ENCODE data around the gene CD47. TPM values are rescaled to one million over a fixed set of nuclear protein-coding genes. Genes with fewer than 3 reads are reported as not detected.

The CD47 gene
- total and polyA plus RNA-seq, 12 donors: 17.9 to 76.3 (median 47.6) TPM

DNA sequence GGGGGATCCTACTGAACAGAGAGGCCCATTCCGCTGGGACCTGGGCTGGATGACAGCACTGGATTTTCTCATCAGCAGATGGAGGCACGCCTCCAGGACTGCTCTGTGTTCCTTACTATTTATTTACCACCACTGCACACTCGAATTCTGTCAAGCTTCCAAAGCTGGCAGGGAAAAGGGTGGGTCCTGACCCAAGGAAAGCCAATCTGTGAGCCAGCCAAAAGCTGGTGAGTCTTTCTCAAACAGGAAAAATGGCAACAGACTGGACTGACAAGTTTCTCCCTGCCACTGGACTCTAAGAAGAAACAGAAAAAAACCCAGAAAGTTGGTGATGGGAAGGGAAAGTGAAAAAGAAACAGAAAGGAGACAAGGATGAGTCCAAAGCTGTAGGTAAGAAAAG is 37.8 kb downstream of the CD47 start:
- no peak for DNase-seq
- Histone ChIP-seq H3K36me3 (peaks cover 0 to 95% (median 11%) of the 10 kb centered on the region in 9 donors), H3K27ac (no peak overlapping the region), H3K4me3 (no peak overlapping the region), H3K27me3 (no peaks in the 10 kb centered on the region), H3K4me1 (peaks cover 0 to 12% (median 0%) of the 10 kb centered on the region in 9 donors), H3K9me3 (no peaks in the 10 kb centered on the region)
- peak in 5 of 8 donors; percentile 35 to 58 (median 56) for ATAC-seq
- 62 to 66% methylated on average over 3 of the region's 3 CpGs for WGBS, 2 donors
- TF ChIP-seq, protein P1, sequence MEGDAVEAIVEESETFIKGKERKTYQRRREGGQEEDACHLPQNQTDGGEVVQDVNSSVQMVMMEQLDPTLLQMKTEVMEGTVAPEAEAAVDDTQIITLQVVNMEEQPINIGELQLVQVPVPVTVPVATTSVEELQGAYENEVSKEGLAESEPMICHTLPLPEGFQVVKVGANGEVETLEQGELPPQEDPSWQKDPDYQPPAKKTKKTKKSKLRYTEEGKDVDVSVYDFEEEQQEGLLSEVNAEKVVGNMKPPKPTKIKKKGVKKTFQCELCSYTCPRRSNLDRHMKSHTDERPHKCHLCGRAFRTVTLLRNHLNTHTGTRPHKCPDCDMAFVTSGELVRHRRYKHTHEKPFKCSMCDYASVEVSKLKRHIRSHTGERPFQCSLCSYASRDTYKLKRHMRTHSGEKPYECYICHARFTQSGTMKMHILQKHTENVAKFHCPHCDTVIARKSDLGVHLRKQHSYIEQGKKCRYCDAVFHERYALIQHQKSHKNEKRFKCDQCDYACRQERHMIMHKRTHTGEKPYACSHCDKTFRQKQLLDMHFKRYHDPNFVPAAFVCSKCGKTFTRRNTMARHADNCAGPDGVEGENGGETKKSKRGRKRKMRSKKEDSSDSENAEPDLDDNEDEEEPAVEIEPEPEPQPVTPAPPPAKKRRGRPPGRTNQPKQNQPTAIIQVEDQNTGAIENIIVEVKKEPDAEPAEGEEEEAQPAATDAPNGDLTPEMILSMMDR (IDR thresholded peaks at IDR 0.05): no peak
- intact Hi-C loops (cut with DNase I): no loop called here

DNA sequence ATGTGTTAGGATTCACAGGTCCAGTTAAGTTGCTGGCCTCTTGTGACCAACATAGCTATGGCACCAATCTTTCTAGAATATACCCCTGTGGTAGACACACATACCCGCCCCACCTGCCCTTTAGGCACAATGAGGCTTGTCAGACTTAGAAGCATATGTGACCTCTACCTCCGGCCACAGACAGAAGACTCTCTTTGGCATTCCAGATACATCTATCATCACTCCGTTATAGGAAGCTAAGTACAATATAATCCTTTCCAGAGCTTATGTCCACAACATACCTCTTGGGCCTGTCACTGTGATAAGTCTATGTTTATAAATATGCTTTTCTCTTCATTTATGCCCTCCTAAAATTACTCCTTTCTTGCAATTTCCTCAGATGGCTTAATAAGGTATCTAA is 39.8 kb downstream of the CD47 start:
- intact Hi-C loops (cut with DNase I): no loop called here
- Histone ChIP-seq H3K27me3 (no peaks in the 10 kb centered on the region), H3K9me3 (no peaks in the 10 kb centered on the region), H3K4me1 (peaks cover 0 to 12% (median 0%) of the 10 kb centered on the region in 9 donors), H3K36me3 (peaks cover 0 to 94% (median 8%) of the 10 kb centered on the region in 9 donors), H3K27ac (no peak overlapping the region), H3K4me3 (no peak overlapping the region)
- 76 to 81% methylated on average over 3 of the region's 3 CpGs for WGBS, 2 donors
- no peak for DNase-seq
- TF ChIP-seq, protein P1 (IDR thresholded peaks at IDR 0.05): no peak
- ATAC-seq: peak in 1 of 8 donors; percentile 59

DNA sequence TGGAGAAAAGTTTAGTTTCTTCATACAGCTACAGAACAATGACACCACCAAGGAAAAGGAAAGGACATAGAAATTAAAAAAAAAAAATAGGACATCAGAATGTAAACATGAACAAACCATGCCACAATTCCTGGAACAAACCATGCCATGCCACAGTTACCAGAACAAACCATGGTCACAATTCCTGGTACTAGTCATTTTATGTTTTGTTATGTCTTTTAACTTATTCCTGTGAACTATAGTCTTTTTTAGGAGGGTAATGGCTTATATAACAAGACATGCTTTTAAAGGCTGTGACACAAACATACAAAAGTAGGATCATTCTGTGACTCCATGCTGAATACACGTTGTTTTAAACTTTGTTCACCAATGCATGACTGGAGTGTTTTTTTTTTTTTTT is 42.8 kb downstream of the CD47 start:
- Histone ChIP-seq H3K4me3 (no peak overlapping the region), H3K27ac (no peak overlapping the region), H3K4me1 (no peaks in the 10 kb centered on the region), H3K36me3 (peaks cover 0 to 92% (median 9%) of the 10 kb centered on the region in 9 donors), H3K9me3 (no peaks in the 10 kb centered on the region), H3K27me3 (no peaks in the 10 kb centered on the region)
- 85 to 96% methylated on average over 1 of the region's 1 CpG for WGBS, 2 donors
- TF ChIP-seq, protein P1 (IDR thresholded peaks at IDR 0.05): no peak
- ATAC-seq (no peak), DNase-seq (no peak)
- intact Hi-C loops (cut with DNase I): no loop called here

DNA sequence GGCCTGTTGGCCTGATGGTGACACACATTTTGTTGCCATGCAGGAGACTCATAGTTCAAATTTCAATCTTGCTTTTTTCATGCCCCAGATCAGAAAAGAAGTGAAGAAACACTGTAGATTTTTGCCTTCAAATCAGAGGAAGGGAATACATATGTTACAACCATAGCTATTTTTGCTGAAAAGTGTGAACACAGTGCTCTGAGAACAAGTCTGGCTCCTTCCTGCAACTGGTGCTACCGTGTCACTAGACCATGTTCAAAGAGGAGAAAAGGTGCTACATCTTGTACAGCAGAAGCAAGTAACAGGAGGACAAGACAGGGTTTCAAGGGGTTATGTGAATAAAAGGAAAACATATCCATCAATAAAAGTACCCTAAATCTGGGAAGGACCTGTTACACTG is 44.6 kb downstream of the CD47 start:
- Histone ChIP-seq H3K9me3 (no peaks in the 10 kb centered on the region), H3K27me3 (no peaks in the 10 kb centered on the region), H3K4me1 (no peaks in the 10 kb centered on the region), H3K36me3 (peaks cover 0 to 92% (median 18%) of the 10 kb centered on the region in 9 donors), H3K27ac (no peak overlapping the region), H3K4me3 (no peak overlapping the region)
- intact Hi-C loops (cut with DNase I): no loop called here
- 98 to 100% methylated on average over 1 of the region's 1 CpG for WGBS, 2 donors
- DNase-seq (no peak), ATAC-seq (no peak)
- TF ChIP-seq, protein P1 (IDR thresholded peaks at IDR 0.05): no peak
